Osteoblast (primary cell): Measurements from ENCODE around the gene FAM241B. TPM values are rescaled to one million over a fixed set of nuclear protein-coding genes. Genes with fewer than 3 reads are reported as not detected.

Experiments
- DNase-seq: peaks from one replicate; pipeline ENCODE4 v3.0.0; 2011; ENCODE audit warnings: low spot score, mixed read lengths; ENCODE audit not compliant: insufficient read length; ENCODE audit errors: missing footprints
- H2AFZ ChIP-seq: 2 replicates; pipeline ENCODE4 v1.6.0; 2011; ENCODE audit warnings: mild to moderate bottlenecking, low read length
- H3K27ac ChIP-seq: 2 replicates; pipeline ENCODE4 v1.5.1; 2011; ENCODE audit warnings: mild to moderate bottlenecking, low read depth, low read length, moderate library complexity
- H3K27me3 ChIP-seq: 2 replicates; pipeline ENCODE4 v1.6.0; 2012; ENCODE audit warnings: mild to moderate bottlenecking, control low read depth, inconsistent platforms, low read length, moderate library complexity; ENCODE audit not compliant: insufficient read depth
- H3K36me3 ChIP-seq: 2 replicates; pipeline ENCODE4 v1.5.1; 2011; ENCODE audit warnings: mild to moderate bottlenecking, low read length, control low read depth, moderate library complexity; ENCODE audit not compliant: insufficient read depth
- H3K4me1 ChIP-seq: 2 replicates; pipeline ENCODE4 v1.5.1; 2011; ENCODE audit warnings: mild to moderate bottlenecking, low read length, control low read depth, moderate library complexity; ENCODE audit not compliant: insufficient read depth
- H3K4me2 ChIP-seq: 2 replicates; pipeline ENCODE4 v1.6.0; 2011; ENCODE audit warnings: mild to moderate bottlenecking, low read length; ENCODE audit not compliant: insufficient read depth
- H3K4me3 ChIP-seq: fragments of 200-600 bp; sonication (generic); 3 replicates; pipeline ENCODE4 v1.5.1; 2012; ENCODE audit warnings: mild to moderate bottlenecking, low read length, inconsistent platforms; ENCODE audit not compliant: insufficient read depth
- H3K79me2 ChIP-seq: 2 replicates; pipeline ENCODE4 v1.6.0; 2012; ENCODE audit warnings: mild to moderate bottlenecking, low read length, control low read depth, inconsistent platforms; ENCODE audit not compliant: insufficient read depth
- H3K9me3 ChIP-seq: 2 replicates; pipeline ENCODE4 v1.5.1; 2011; ENCODE audit warnings: low read depth, low read length, control low read depth
- H4K20me1 ChIP-seq: 2 replicates; pipeline ENCODE4 v1.6.0; 2012; ENCODE audit warnings: mild to moderate bottlenecking, low read length, control low read depth; ENCODE audit not compliant: insufficient read depth
- CTCF ChIP-seq: IDR thresholded peaks from 2 replicates; pipeline ENCODE4 v1.5.1; 2011; ENCODE audit warnings: mild to moderate bottlenecking, low read depth, low read length, moderate library complexity; ENCODE audit errors: extremely low read depth
- total RNA-seq: library from RNA; depleted of rRNA; stranded (reverse); fragments of >200 nt; gene quantifications from 2 replicates; pipeline ENCODE4 v1.2.3, GENCODE V29; 2012

Gene FAM241B
- total RNA-seq, 1 donor: 0.36 TPM

GRCh38 chr10:69640196-69640980 is 10.3 kb downstream of the FAM241B start:
- no peak overlapping the region for H3K4me3 ChIP-seq
- peak; percentile 79 for DNase-seq
- no peaks in the 10 kb centered on the region for H3K36me3 ChIP-seq
- peaks cover 3% of the 10 kb centered on the region for H4K20me1 ChIP-seq
- H3K4me2 ChIP-seq: no peak overlapping the region
- no peak overlapping the region for H3K27ac ChIP-seq
- H2AFZ ChIP-seq: no peak overlapping the region
- no peaks in the 10 kb centered on the region for H3K9me3 ChIP-seq
- H3K79me2 ChIP-seq: no peaks in the 10 kb centered on the region
- H3K27me3 ChIP-seq: peaks cover 8% of the 10 kb centered on the region
- no peak for TF ChIP-seq CTCF
- no peaks in the 10 kb centered on the region for H3K4me1 ChIP-seq

GRCh38 chr10:69641261-69641980 is 11.4 kb downstream of the FAM241B start:
- H3K79me2 ChIP-seq: no peaks in the 10 kb centered on the region
- no peaks in the 10 kb centered on the region for H3K36me3 ChIP-seq
- no peak overlapping the region for H2AFZ ChIP-seq
- TF ChIP-seq CTCF: no peak
- H4K20me1 ChIP-seq: peaks cover 3% of the 10 kb centered on the region
- H3K4me1 ChIP-seq: no peaks in the 10 kb centered on the region
- no peak overlapping the region for H3K4me3 ChIP-seq
- no peaks in the 10 kb centered on the region for H3K9me3 ChIP-seq
- no peak overlapping the region for H3K4me2 ChIP-seq
- DNase-seq: peak; percentile 86
- no peak overlapping the region for H3K27ac ChIP-seq
- H3K27me3 ChIP-seq: peaks cover 13% of the 10 kb centered on the region

- Histone ChIP-seq H3K79me2 (no peaks in the 10 kb centered on the region), H2AFZ (no peak overlapping the region), H3K27ac (no peak overlapping the region), H3K4me3 (no peak overlapping the region), H3K36me3 (no peaks in the 10 kb centered on the region), H3K27me3 (peaks cover 15% of the 10 kb centered on the region), H3K9me3 (no peaks in the 10 kb centered on the region), H3K4me1 (no peaks in the 10 kb centered on the region), H3K4me2 (no peak overlapping the region), H4K20me1 (peaks cover 3% of the 10 kb centered on the region)
- no peak for TF ChIP-seq CTCF
- DNase-seq: peak; percentile 67
Measured at GRCh38 chr10:69642747-69643146, 12.7 kb downstream of the FAM241B start.
